Skeletal muscle satellite cell (primary cell): ENCODE results near the gene KEAP1.

ENCODE experiments used
- H3K27me3 ChIP-seq: 2 replicates; pipeline ENCODE4 v1.7.0; 2013; ENCODE audit warnings: low read length; ENCODE audit not compliant: control insufficient read depth, insufficient read depth
- H3K36me3 ChIP-seq: 2 replicates; pipeline ENCODE4 v1.7.0; 2013; ENCODE audit warnings: mild to moderate bottlenecking, control low read depth, low read length; ENCODE audit not compliant: insufficient read depth
- H3K4me1 ChIP-seq: 2 replicates; pipeline ENCODE4 v1.7.0; 2013; ENCODE audit warnings: low read length; ENCODE audit not compliant: control insufficient read depth, insufficient read depth
- H3K4me2 ChIP-seq: 2 replicates; pipeline ENCODE4 v1.7.0; 2013; ENCODE audit warnings: mild to moderate bottlenecking, low read length
- H3K4me3 ChIP-seq: 2 replicates; pipeline ENCODE4 v1.7.0; 2013; ENCODE audit warnings: low read length
- H3K9ac ChIP-seq: 2 replicates; pipeline ENCODE4 v1.7.0; 2013; ENCODE audit warnings: mild to moderate bottlenecking, low read depth, low read length, moderate library complexity
- H3K9me3 ChIP-seq: replicated peaks from 2 replicates; pipeline ENCODE4 v1.7.0; 2013; ENCODE audit warnings: mild to moderate bottlenecking, control low read depth, low read length

KEAP1 gene

GRCh38 chr19:10521461-10522171, 18.5 kb upstream of the KEAP1 start:
- Histone ChIP-seq H3K4me3 (no peak overlapping the region), H3K36me3 (no peaks in the 10 kb centered on the region), H3K9ac (no peak overlapping the region), H3K4me2 (no peak overlapping the region), H3K9me3 (no peaks in the 10 kb centered on the region), H3K4me1 (peaks cover 19% of the 10 kb centered on the region), H3K27me3 (peaks cover 35% of the 10 kb centered on the region)

GRCh38 chr19:10520652-10521318, 17.6 kb upstream of the KEAP1 start:
- H3K27me3 ChIP-seq = peaks cover 37% of the 10 kb centered on the region
- H3K4me2 ChIP-seq = no peak overlapping the region
- H3K9ac ChIP-seq = no peak overlapping the region
- H3K9me3 ChIP-seq = no peaks in the 10 kb centered on the region
- H3K36me3 ChIP-seq = no peaks in the 10 kb centered on the region
- H3K4me1 ChIP-seq = peaks cover 19% of the 10 kb centered on the region
- H3K4me3 ChIP-seq = no peak overlapping the region

GRCh38 chr19:10519421-10519820, 16.3 kb upstream of the KEAP1 start:
- peaks cover 51% of the 10 kb centered on the region for H3K27me3 ChIP-seq

GRCh38 chr19:10518444-10519361, 15.5 kb upstream of the KEAP1 start:
- H3K9ac ChIP-seq = no peak overlapping the region
- no peaks in the 10 kb centered on the region for H3K36me3 ChIP-seq
- H3K4me3 ChIP-seq = no peak overlapping the region
- peaks cover 52% of the 10 kb centered on the region for H3K27me3 ChIP-seq
- H3K4me2 ChIP-seq = peak overlapping the region; percentile 72
- peaks cover 19% of the 10 kb centered on the region for H3K4me1 ChIP-seq
- no peaks in the 10 kb centered on the region for H3K9me3 ChIP-seq

More at GRCh38 chr19:10519421-10519820, 16.3 kb upstream of the KEAP1 start:
- Histone ChIP-seq H3K9ac (no peak overlapping the region), H3K4me3 (no peak overlapping the region), H3K4me1 (peaks cover 19% of the 10 kb centered on the region), H3K36me3 (no peaks in the 10 kb centered on the region), H3K9me3 (no peaks in the 10 kb centered on the region), H3K4me2 (no peak overlapping the region)

GRCh38 chr19:10517760-10518443, 14.7 kb upstream of the KEAP1 start:
- Histone ChIP-seq H3K4me3 (peak overlapping the region; percentile 59), H3K4me1 (peaks cover 19% of the 10 kb centered on the region), H3K27me3 (peaks cover 55% of the 10 kb centered on the region), H3K4me2 (peak overlapping the region; percentile 72), H3K9me3 (no peaks in the 10 kb centered on the region), H3K9ac (no peak overlapping the region), H3K36me3 (no peaks in the 10 kb centered on the region)

GRCh38 chr19:10517361-10517759, 14.2 kb upstream of the KEAP1 start, which contains the start of gene S1PR5:
Gene S1PR5 (minus strand): TSS chr19:10517447. CDS start chr19:10515011, 2,436 bp downstream.
- Histone ChIP-seq H3K4me1 (peaks cover 19% of the 10 kb centered on the region), H3K9ac (no peak within 1 kb of the TSS), H3K4me2 (peak within 1 kb of the TSS; percentile 72), H3K36me3 (no peaks in the 10 kb centered on the region), H3K4me3 (peak within 1 kb of the TSS; percentile 59), H3K27me3 (peaks cover 57% of the 10 kb centered on the region), H3K9me3 (no peaks in the 10 kb centered on the region)

- Histone ChIP-seq H3K4me3 (peak overlapping the region; percentile 59), H3K9me3 (no peaks in the 10 kb centered on the region), H3K27me3 (peaks cover 57% of the 10 kb centered on the region), H3K4me2 (peak overlapping the region; percentile 72), H3K4me1 (peaks cover 19% of the 10 kb centered on the region), H3K9ac (no peak overlapping the region), H3K36me3 (no peaks in the 10 kb centered on the region)
These were observed 13.6 kb upstream of the KEAP1 start for GRCh38 chr19:10516671-10517286.

- Histone ChIP-seq H3K4me1 (peaks cover 19% of the 10 kb centered on the region), H3K9ac (no peak overlapping the region), H3K27me3 (peaks cover 55% of the 10 kb centered on the region), H3K9me3 (no peaks in the 10 kb centered on the region), H3K4me2 (no peak overlapping the region), H3K4me3 (no peak overlapping the region), H3K36me3 (no peaks in the 10 kb centered on the region)
These were observed 12.9 kb upstream of the KEAP1 start for GRCh38 chr19:10516064-10516385.

- no peak overlapping the region for H3K4me2 ChIP-seq
- H3K4me1 ChIP-seq = peaks cover 19% of the 10 kb centered on the region
- no peaks in the 10 kb centered on the region for H3K9me3 ChIP-seq
- H3K9ac ChIP-seq = no peak overlapping the region
- no peaks in the 10 kb centered on the region for H3K36me3 ChIP-seq
- H3K4me3 ChIP-seq = no peak overlapping the region
- peaks cover 59% of the 10 kb centered on the region for H3K27me3 ChIP-seq
These were observed 11.3 kb upstream of the KEAP1 start for GRCh38 chr19:10514211-10515145.

- Histone ChIP-seq H3K9ac (no peak overlapping the region), H3K4me3 (no peak overlapping the region), H3K27me3 (peaks cover 48% of the 10 kb centered on the region), H3K4me2 (no peak overlapping the region), H3K4me1 (peaks cover 14% of the 10 kb centered on the region), H3K9me3 (no peaks in the 10 kb centered on the region), H3K36me3 (no peaks in the 10 kb centered on the region)
These were observed 10.1 kb upstream of the KEAP1 start for GRCh38 chr19:10513223-10513622.
